Measurements from ENCODE around the gene CYP2C18.
"Not testable (repeated sequence)": the region's sequence is repeated elsewhere in the genome, so short reads cannot be mapped to it uniquely, and the experiment has no call there.

The CYP2C18 gene

DNA sequence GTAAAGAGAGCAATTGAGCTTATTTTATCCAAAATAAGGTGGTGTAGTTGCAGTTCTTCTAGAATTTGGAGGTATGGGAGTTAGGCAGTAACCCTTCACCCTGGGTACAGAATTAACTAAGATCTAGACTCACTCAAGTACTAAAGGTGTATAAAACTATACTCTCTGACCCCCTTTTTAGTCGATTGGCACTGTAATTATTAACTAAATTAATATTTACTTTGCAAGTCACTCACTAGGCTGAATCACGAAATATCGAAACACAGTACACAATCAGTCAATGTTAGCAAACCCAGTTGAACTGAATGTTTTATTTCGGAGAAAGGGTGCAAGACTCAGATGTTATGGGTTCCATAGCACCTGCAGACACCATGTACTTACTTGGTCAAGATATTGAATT lies 64.3 kb downstream of the CYP2C18 start:
- no peak for DNase-seq

- no peak for DNase-seq
Observed at GRCh38 chr10:94757916-94758315, 74.4 kb downstream of the CYP2C18 start.

DNA sequence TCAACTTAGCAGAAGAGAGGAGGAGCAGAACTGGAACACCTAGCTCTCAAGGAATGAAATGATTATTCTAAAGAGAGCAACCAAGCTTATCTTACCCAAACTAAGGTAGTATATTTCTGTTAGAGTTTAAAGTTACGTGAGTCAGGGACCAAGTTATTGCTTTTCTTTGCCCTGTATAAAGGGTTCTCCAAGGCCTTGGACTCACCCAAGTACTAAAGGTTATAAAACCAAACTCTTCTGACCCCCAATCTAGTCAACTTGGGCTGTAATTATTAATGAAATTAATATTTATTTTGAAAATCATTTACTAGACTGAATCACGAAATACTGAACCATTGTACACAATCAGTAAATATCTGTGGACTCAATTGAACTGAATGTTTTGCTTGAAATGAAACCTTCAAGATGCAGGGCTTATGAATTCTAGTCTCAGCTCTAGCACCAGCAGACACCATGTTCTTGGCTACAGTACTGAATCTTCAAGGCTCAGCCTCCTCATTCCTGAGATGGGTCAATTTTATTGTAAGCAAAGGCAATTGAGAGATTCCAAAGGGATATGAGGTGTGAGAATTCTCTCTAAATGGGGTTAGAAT lies 77.2 kb downstream of the CYP2C18 start:
- no peak for DNase-seq

DNA sequence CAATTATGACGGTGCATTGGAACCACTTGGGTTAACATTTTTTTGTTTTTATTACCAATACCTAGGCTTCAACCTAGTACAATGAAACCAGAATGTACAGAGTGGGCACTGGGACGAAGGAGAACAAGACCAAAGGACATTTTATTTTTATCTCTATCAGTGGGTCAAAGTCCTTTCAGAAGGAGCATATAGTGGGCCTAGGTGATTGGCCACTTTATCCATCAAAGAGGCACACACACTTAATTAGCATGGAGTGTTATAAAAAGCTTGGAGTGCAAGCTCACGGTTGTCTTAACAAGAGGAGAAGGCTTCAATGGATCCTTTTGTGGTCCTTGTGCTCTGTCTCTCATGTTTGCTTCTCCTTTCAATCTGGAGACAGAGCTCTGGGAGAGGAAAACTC lies 78.9 kb downstream of the CYP2C18 start, which contains the start of gene CYP2C19:
Gene CYP2C19, plus strand, starts transcription at position 289 of the 400 bp plus-strand sequence. Its CDS starts 25 bp downstream, at position 314.
- DNase-seq, result no peak

GRCh38 chr10:94775425-94775824 lies 91.9 kb downstream of the CYP2C18 start:
- not testable (repeated sequence) for DNase-seq

DNA sequence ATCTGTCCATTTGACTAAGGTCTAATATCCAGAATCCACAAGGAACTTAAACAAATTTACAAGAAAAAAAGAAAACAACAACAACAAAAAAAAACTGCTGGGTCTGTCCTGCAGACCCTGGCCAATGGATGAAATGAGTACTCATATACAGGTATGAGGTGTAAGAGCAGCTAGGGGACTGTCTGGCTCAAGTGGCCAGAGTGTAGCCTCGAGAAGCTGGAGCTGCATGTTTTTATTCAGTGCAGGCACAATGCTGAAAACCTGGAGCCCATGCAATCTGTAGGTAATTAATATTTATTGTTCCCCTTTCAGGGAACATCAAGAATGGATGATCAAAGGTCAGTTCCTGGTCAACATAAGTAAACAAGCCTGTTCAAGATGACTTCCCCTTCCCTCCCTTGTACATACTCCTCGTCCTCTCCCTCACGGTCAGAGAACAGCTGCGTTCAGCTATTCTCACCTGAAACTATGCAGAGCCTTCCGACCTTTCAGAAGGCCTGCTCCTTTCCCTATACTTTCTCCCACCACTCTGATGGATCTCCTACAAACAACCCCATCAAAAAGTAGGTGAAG lies 94.4 kb downstream of the CYP2C18 start:
- DNase-seq, result no peak

- no peak for DNase-seq
Observed at GRCh38 chr10:94780844-94781243, 97.3 kb downstream of the CYP2C18 start.

GRCh38 chr10:94784256-94784655 lies 100.7 kb downstream of the CYP2C18 start:
- DNase-seq, result no peak

- DNase-seq, result no peak
Observed at GRCh38 chr10:94785211-94785610, 101.7 kb downstream of the CYP2C18 start.
